ENCODE measurements around the gene DOCK3.
A peak's percentile ranks its signal among the peaks of the same experiment; 100 is the strongest.
"Not testable (repeated sequence)": the region's sequence is repeated elsewhere in the genome, so short reads cannot be mapped to it uniquely, and the experiment has no call there.

Gene DOCK3

GRCh38 chr3:50885070-50885850 is 210.5 kb downstream of the DOCK3 start:
- no peak for DNase-seq (ENCODE audit: low read depth, low spot score)

GRCh38 chr3:50890688-50891344 is 216.1 kb downstream of the DOCK3 start:
- no peak for DNase-seq (ENCODE audit: low read depth, low spot score)

GRCh38 chr3:50901097-50901496 is 226.4 kb downstream of the DOCK3 start:
- peak; percentile 81 for DNase-seq (ENCODE audit: low read depth, low spot score)

- peak; percentile 65 for DNase-seq (ENCODE audit: low read depth, low spot score)
Measured at GRCh38 chr3:50912746-50913145, 238.0 kb downstream of the DOCK3 start.

GRCh38 chr3:50913260-50913659 is 238.5 kb downstream of the DOCK3 start:
- DNase-seq (ENCODE audit: low read depth, low spot score) = peak; percentile 91

GRCh38 chr3:50922071-50922470 is 247.3 kb downstream of the DOCK3 start:
- DNase-seq (ENCODE audit: low read depth, low spot score) = not testable (repeated sequence)

- DNase-seq (ENCODE audit: low read depth, low spot score) = no peak
Measured at GRCh38 chr3:50923955-50924354, 249.2 kb downstream of the DOCK3 start.

GRCh38 chr3:50924638-50925037 is 249.9 kb downstream of the DOCK3 start:
- DNase-seq (ENCODE audit: low read depth, low spot score) = no peak

- DNase-seq (ENCODE audit: low read depth, low spot score) = peak; percentile 48
Measured at GRCh38 chr3:50926868-50927267, 252.1 kb downstream of the DOCK3 start.

- no peak for DNase-seq (ENCODE audit: low read depth, low spot score)
Measured at GRCh38 chr3:50930371-50931208, 255.9 kb downstream of the DOCK3 start.

GRCh38 chr3:50932918-50933317 is 258.2 kb downstream of the DOCK3 start:
- DNase-seq (ENCODE audit: low read depth, low spot score) = not testable (repeated sequence)

- DNase-seq (ENCODE audit: low read depth, low spot score) = no peak
Measured at GRCh38 chr3:50936389-50936788, 261.7 kb downstream of the DOCK3 start.

GRCh38 chr3:50947419-50947818 is 272.7 kb downstream of the DOCK3 start:
- no peak for DNase-seq (ENCODE audit: low read depth, low spot score)

GRCh38 chr3:50950591-50950990 is 275.9 kb downstream of the DOCK3 start:
- DNase-seq (ENCODE audit: low read depth, low spot score) = no peak

- no peak for DNase-seq (ENCODE audit: low read depth, low spot score)
Measured at GRCh38 chr3:50953825-50954414, 279.2 kb downstream of the DOCK3 start.

GRCh38 chr3:50961386-50961785 is 286.7 kb downstream of the DOCK3 start:
- DNase-seq (ENCODE audit: low read depth, low spot score) = no peak

GRCh38 chr3:50971487-50971924 is 296.8 kb downstream of the DOCK3 start:
- peak; percentile 86 for DNase-seq (ENCODE audit: low read depth, low spot score)

- DNase-seq (ENCODE audit: low read depth, low spot score) = no peak
Measured at GRCh38 chr3:50972029-50972428, 297.3 kb downstream of the DOCK3 start.

GRCh38 chr3:50978586-50978985 is 303.9 kb downstream of the DOCK3 start:
- DNase-seq (ENCODE audit: low read depth, low spot score) = peak; percentile 57

- DNase-seq (ENCODE audit: low read depth, low spot score) = peak; percentile 72
Measured at GRCh38 chr3:50978991-50979667, 304.4 kb downstream of the DOCK3 start.

Measured in ELF-1 (cell line).